ENCODE data around the gene DPP6.

- TF ChIP-seq, protein P1, sequence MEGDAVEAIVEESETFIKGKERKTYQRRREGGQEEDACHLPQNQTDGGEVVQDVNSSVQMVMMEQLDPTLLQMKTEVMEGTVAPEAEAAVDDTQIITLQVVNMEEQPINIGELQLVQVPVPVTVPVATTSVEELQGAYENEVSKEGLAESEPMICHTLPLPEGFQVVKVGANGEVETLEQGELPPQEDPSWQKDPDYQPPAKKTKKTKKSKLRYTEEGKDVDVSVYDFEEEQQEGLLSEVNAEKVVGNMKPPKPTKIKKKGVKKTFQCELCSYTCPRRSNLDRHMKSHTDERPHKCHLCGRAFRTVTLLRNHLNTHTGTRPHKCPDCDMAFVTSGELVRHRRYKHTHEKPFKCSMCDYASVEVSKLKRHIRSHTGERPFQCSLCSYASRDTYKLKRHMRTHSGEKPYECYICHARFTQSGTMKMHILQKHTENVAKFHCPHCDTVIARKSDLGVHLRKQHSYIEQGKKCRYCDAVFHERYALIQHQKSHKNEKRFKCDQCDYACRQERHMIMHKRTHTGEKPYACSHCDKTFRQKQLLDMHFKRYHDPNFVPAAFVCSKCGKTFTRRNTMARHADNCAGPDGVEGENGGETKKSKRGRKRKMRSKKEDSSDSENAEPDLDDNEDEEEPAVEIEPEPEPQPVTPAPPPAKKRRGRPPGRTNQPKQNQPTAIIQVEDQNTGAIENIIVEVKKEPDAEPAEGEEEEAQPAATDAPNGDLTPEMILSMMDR (IDR thresholded peaks at IDR 0.05): no peak
- no peak for TF ChIP-seq EZH2phosphoT487 (IDR thresholded peaks at IDR 0.05)
- TF ChIP-seq EZH2 (IDR thresholded peaks at IDR 0.05): no peak
These were observed 864.9 kb downstream of the DPP6 start for GRCh38 chr7:154916856-154917807.

Data from neural progenitor cell (in vitro differentiated cells).